Fibroblast of lung (primary cell): Measurements from ENCODE around the gene GDF15. TPM values are rescaled to one million over a fixed set of nuclear protein-coding genes. Genes with fewer than 3 reads are reported as not detected.

Experiments used
- DNase-seq, 2 donors: peaks; one replicate each; pipeline versions ENCODE4 v3.0.0 to v3.0.0-alpha.2; 2010; ENCODE audit warnings: low read depth in 2 of 2
- H2AFZ ChIP-seq: 2 replicates; pipeline ENCODE4 v1.5.1; 2012; ENCODE audit warnings: low read length, control low read depth, inconsistent platforms
- H3K27ac ChIP-seq: 2 replicates; pipeline ENCODE4 v1.5.1; 2011; ENCODE audit warnings: low read length, control low read depth; ENCODE audit not compliant: insufficient read depth
- H3K27me3 ChIP-seq: 2 replicates; pipeline ENCODE4 v1.5.1; 2011; ENCODE audit warnings: mild to moderate bottlenecking, low read length; ENCODE audit not compliant: control insufficient read depth, insufficient read depth
- H3K36me3 ChIP-seq: 2 replicates; pipeline ENCODE4 v1.5.1; 2011; ENCODE audit warnings: low read length; ENCODE audit not compliant: control insufficient read depth, insufficient read depth
- H3K4me1 ChIP-seq: 2 replicates; pipeline ENCODE4 v1.5.1; 2011; ENCODE audit warnings: low read length; ENCODE audit not compliant: control insufficient read depth, insufficient read depth; ENCODE audit errors: extremely low read depth
- H3K4me2 ChIP-seq: 2 replicates; pipeline ENCODE4 v1.5.1; 2011; ENCODE audit warnings: low read length, control low read depth; ENCODE audit not compliant: insufficient read depth; ENCODE audit errors: extremely low read depth
- H3K4me3 ChIP-seq, 4 experiments: fragments of 200-600 bp in 1 of 4; sonication (generic) in 1 of 4; replicated peaks in 1 of 4; 2 replicates each; pipeline ENCODE4 v1.5.1; 2011 to 2016; ENCODE audit warnings: low read length in 4 of 4, low read depth in 3 of 4, mild to moderate bottlenecking in 3 of 4, control low read depth in 2 of 4, inconsistent platforms in 1 of 4, mixed read lengths in 1 of 4; ENCODE audit not compliant: insufficient read depth in 1 of 4; ENCODE audit errors: control extremely low read depth in 1 of 4
- H3K79me2 ChIP-seq: 2 replicates; pipeline ENCODE4 v1.5.1; 2012; ENCODE audit warnings: mild to moderate bottlenecking, low read length, inconsistent platforms; ENCODE audit not compliant: control insufficient read depth, insufficient read depth
- H3K9ac ChIP-seq: 2 replicates; pipeline ENCODE4 v1.5.1; 2011; ENCODE audit warnings: mild to moderate bottlenecking, low read length, control low read depth; ENCODE audit not compliant: insufficient read depth
- H3K9me3 ChIP-seq: 2 replicates; pipeline ENCODE4 v1.5.1; 2012; ENCODE audit warnings: low read depth, low read length; ENCODE audit not compliant: control insufficient read depth, insufficient read depth
- H4K20me1 ChIP-seq: 2 replicates; pipeline ENCODE4 v1.5.1; 2011; ENCODE audit warnings: low read length; ENCODE audit not compliant: control insufficient read depth, insufficient read depth; ENCODE audit errors: extremely low read depth
- CTCF ChIP-seq, 2 donors: IDR thresholded peaks in 1 of 2; conservative IDR thresholded peaks in 1 of 2; 1 replicate in 1 of 2; 2 replicates in 1 of 2; pipeline ENCODE4 v1.5.1; 2011 to 2012; ENCODE audit warnings: low read length in 2 of 2, control low read depth in 1 of 2, inconsistent platforms in 1 of 2, low read depth in 1 of 2, mild to moderate bottlenecking in 1 of 2
- EZH2 ChIP-seq: IDR thresholded peaks from 2 replicates; pipeline ENCODE4 v1.5.1; 2012; ENCODE audit warnings: low read length, control low read depth, mild to moderate bottlenecking; ENCODE audit errors: missing control alignments
- polyA plus RNA-seq, 2 donors: library from polyadenylated mRNA; depleted of rRNA in 1 of 2; stranded (reverse) in 1 of 2; unstranded in 1 of 2; fragments of >200 nt; gene quantifications; 2 replicates each; pipeline ENCODE4 v1.2.1, GENCODE V29; 2011 to 2012; ENCODE audit warnings: missing spikeins in 1 of 2
- total RNA-seq: library from RNA; depleted of rRNA; stranded (reverse); fragments of >200 nt; gene quantifications from 2 replicates; pipeline ENCODE4 v1.2.1, GENCODE V29; 2014

The GDF15 gene
- total and polyA plus RNA-seq, 2 donors (not counting 1 experiment from before 2014, with no cell fraction given), result 8.6 to 140 TPM

- no peak for DNase-seq
- Histone ChIP-seq H3K27me3 (no peaks in the 10 kb centered on the region), H3K4me2 (peak overlapping the region; percentile 32), H3K9ac (peak overlapping the region; percentile 80), H3K36me3 (peaks cover 11% of the 10 kb centered on the region), H4K20me1 (no peaks in the 10 kb centered on the region), H3K9me3 (no peaks in the 10 kb centered on the region), H3K27ac (peak overlapping the region; percentile 79), H2AFZ (no peak overlapping the region), H3K4me1 (peaks cover 34% of the 10 kb centered on the region), H3K4me3 (no peak overlapping the region), H3K79me2 (peaks cover 25% of the 10 kb centered on the region)
- no peak for TF ChIP-seq EZH2
Measured at GRCh38 chr19:18429717-18430416, 43.9 kb downstream of the GDF15 start.

GRCh38 chr19:18430417-18431144 lies 44.6 kb downstream of the GDF15 start:
- Histone ChIP-seq H2AFZ (no peak overlapping the region), H3K9ac (no peak overlapping the region), H3K79me2 (peaks cover 19% of the 10 kb centered on the region), H3K9me3 (no peaks in the 10 kb centered on the region), H3K4me1 (peaks cover 30% of the 10 kb centered on the region), H3K4me3 (no peak overlapping the region), H3K4me2 (no peak overlapping the region), H3K27me3 (no peaks in the 10 kb centered on the region), H4K20me1 (no peaks in the 10 kb centered on the region), H3K36me3 (peaks cover 15% of the 10 kb centered on the region), H3K27ac (no peak overlapping the region)
- DNase-seq, result no peak
- no peak for TF ChIP-seq EZH2
- TF ChIP-seq CTCF (conservative IDR thresholded peaks at IDR 0.05 in 1 of 2, IDR thresholded peaks at IDR 0.05 in 1 of 2; ENCODE audit: low read depth in 1 of 2, low read length in 2 of 2), result no peak

- no peak overlapping the region for H2AFZ ChIP-seq
- peaks cover 14% of the 10 kb centered on the region for H3K79me2 ChIP-seq
- DNase-seq, result no peak
- H3K4me3 ChIP-seq, result no peak overlapping the region
- H3K27ac ChIP-seq, result no peak overlapping the region
- no peak overlapping the region for H3K4me2 ChIP-seq
- H3K9ac ChIP-seq, result no peak overlapping the region
- H3K27me3 ChIP-seq, result no peaks in the 10 kb centered on the region
- peaks cover 21% of the 10 kb centered on the region for H3K36me3 ChIP-seq
- H3K4me1 ChIP-seq, result peaks cover 23% of the 10 kb centered on the region
- H4K20me1 ChIP-seq, result no peaks in the 10 kb centered on the region
- TF ChIP-seq EZH2 (no peak), CTCF (conservative IDR thresholded peaks at IDR 0.05 in 1 of 2, IDR thresholded peaks at IDR 0.05 in 1 of 2; ENCODE audit: low read depth in 1 of 2, low read length in 2 of 2) (no peak)
- no peaks in the 10 kb centered on the region for H3K9me3 ChIP-seq
Measured at GRCh38 chr19:18431351-18432197, 45.6 kb downstream of the GDF15 start.
